Karpas-422 (cell line): ENCODE data around the gene SNUPN. TPM values are rescaled to one million over a fixed set of nuclear protein-coding genes. Genes with fewer than 3 reads are reported as not detected.
"Not testable (repeated sequence)": the region's sequence is repeated elsewhere in the genome, so short reads cannot be mapped to it uniquely, and the experiment has no call there.

Source experiments
- DNase-seq: peaks from one replicate; pipeline ENCODE4 v3.0.0-alpha.2; 2015
- H2AFZ ChIP-seq: fragments of 200-600 bp; sonication (generic); 2 replicates; pipeline ENCODE4 v1.6.1; 2014; ENCODE audit warnings: antibody characterized with exemption, low read length, mixed read lengths
- H3K27ac ChIP-seq: fragments of 200-600 bp; sonication (generic); 2 replicates; pipeline ENCODE4 v1.5.1; 2014; ENCODE audit warnings: mild to moderate bottlenecking, low read length, moderate library complexity
- H3K27me3 ChIP-seq: fragments of 200-600 bp; sonication (generic); 2 replicates; pipeline ENCODE4 v1.6.1; 2014; ENCODE audit warnings: low read length, mixed read lengths
- H3K36me3 ChIP-seq: fragments of 200-600 bp; sonication (generic); 2 replicates; pipeline ENCODE4 v1.6.1; 2014; ENCODE audit warnings: low read length, mixed read lengths; ENCODE audit not compliant: insufficient read depth
- H3K4me1 ChIP-seq: fragments of 200-600 bp; sonication (generic); 2 replicates; pipeline ENCODE4 v1.6.1; 2014; ENCODE audit warnings: mild to moderate bottlenecking, low read length, mixed read lengths
- H3K4me2 ChIP-seq: fragments of 200-600 bp; sonication (generic); 2 replicates; pipeline ENCODE4 v1.6.1; 2014; ENCODE audit warnings: low read length, low read depth, mild to moderate bottlenecking; ENCODE audit not compliant: poor library complexity, severe bottlenecking
- H3K4me3 ChIP-seq: fragments of 200-600 bp; sonication (generic); 2 replicates; pipeline ENCODE4 v1.5.1; 2014; ENCODE audit warnings: mild to moderate bottlenecking, antibody characterized with exemption, low read length, mixed read lengths
- H3K79me2 ChIP-seq: fragments of 200-600 bp; sonication (generic); 2 replicates; pipeline ENCODE4 v1.6.1; 2014; ENCODE audit warnings: mild to moderate bottlenecking, low read length, mixed read lengths
- H3K9ac ChIP-seq: fragments of 200-600 bp; sonication (generic); 2 replicates; pipeline ENCODE4 v1.6.0; 2014; ENCODE audit warnings: low read length
- H3K9me2 ChIP-seq: fragments of 200-600 bp; sonication (generic), shearing (Covaris generic); replicated peaks from 2 replicates; pipeline ENCODE4 v1.6.0; 2014; ENCODE audit warnings: mild to moderate bottlenecking, low read length, moderate library complexity; ENCODE audit not compliant: insufficient read depth
- H3K9me3 ChIP-seq: fragments of 300-700, 200-600 bp; sonication (generic); 2 replicates; pipeline ENCODE4 v1.6.1; 2014; ENCODE audit warnings: low read length, mixed read lengths
- H4K20me1 ChIP-seq: fragments of 200-600 bp; sonication (generic); 2 replicates; pipeline ENCODE4 v1.6.1; 2014; ENCODE audit warnings: mild to moderate bottlenecking, antibody characterized with exemption, low read length, low read depth; ENCODE audit not compliant: insufficient read depth
- total RNA-seq: library from RNA; depleted of rRNA; stranded (reverse); fragments of >200 nt; shearing (Covaris generic); gene quantifications from 2 replicates; pipeline ENCODE4 v1.2.3, GENCODE V29; 2014; ENCODE audit warnings: low replicate concordance

Gene SNUPN
- total RNA-seq, 1 experiment from 2014 or later = 18.9 TPM

- Histone ChIP-seq H4K20me1 (no peaks in the 10 kb centered on the region), H2AFZ (no peak overlapping the region), H3K79me2 (no peaks in the 10 kb centered on the region), H3K4me1 (no peaks in the 10 kb centered on the region), H3K9ac (no peak overlapping the region), H3K27ac (no peak overlapping the region), H3K27me3 (no peaks in the 10 kb centered on the region), H3K9me2 (no peaks in the 10 kb centered on the region), H3K9me3 (no peaks in the 10 kb centered on the region), H3K4me2 (no peak overlapping the region), H3K4me3 (no peak overlapping the region), H3K36me3 (peaks cover 29% of the 10 kb centered on the region)
- DNase-seq = no peak
Measured at GRCh38 chr15:75598361-75598760, 27.2 kb downstream of the SNUPN start.

- Histone ChIP-seq H3K36me3 (peaks cover 29% of the 10 kb centered on the region), H3K9me2 (no peaks in the 10 kb centered on the region), H3K4me2 (no peak overlapping the region), H3K27ac (no peak overlapping the region), H3K4me3 (no peak overlapping the region), H3K79me2 (no peaks in the 10 kb centered on the region), H4K20me1 (no peaks in the 10 kb centered on the region), H3K4me1 (no peaks in the 10 kb centered on the region), H3K9ac (no peak overlapping the region), H3K27me3 (no peaks in the 10 kb centered on the region), H2AFZ (no peak overlapping the region), H3K9me3 (no peaks in the 10 kb centered on the region)
- peak; percentile 76 for DNase-seq
Measured at GRCh38 chr15:75597667-75598341, 27.7 kb downstream of the SNUPN start.

- Histone ChIP-seq H3K9me3 (no peaks in the 10 kb centered on the region), H3K9me2 (no peaks in the 10 kb centered on the region), H3K36me3 (peaks cover 29% of the 10 kb centered on the region), H2AFZ (no peak overlapping the region), H3K79me2 (no peaks in the 10 kb centered on the region), H3K27ac (no peak overlapping the region), H3K27me3 (no peaks in the 10 kb centered on the region), H4K20me1 (no peaks in the 10 kb centered on the region), H3K4me3 (no peak overlapping the region), H3K4me2 (no peak overlapping the region), H3K9ac (no peak overlapping the region), H3K4me1 (no peaks in the 10 kb centered on the region)
- no peak for DNase-seq
Measured at GRCh38 chr15:75596703-75597345, 28.7 kb downstream of the SNUPN start.

- H2AFZ ChIP-seq = no peak overlapping the region
- peaks cover 24% of the 10 kb centered on the region for H3K36me3 ChIP-seq
- no peaks in the 10 kb centered on the region for H3K79me2 ChIP-seq
- no peaks in the 10 kb centered on the region for H3K4me1 ChIP-seq
- H3K9me2 ChIP-seq = no peaks in the 10 kb centered on the region
- no peak overlapping the region for H3K9ac ChIP-seq
- no peak overlapping the region for H3K4me3 ChIP-seq
- H3K27me3 ChIP-seq = no peaks in the 10 kb centered on the region
- H3K4me2 ChIP-seq = no peak overlapping the region
- H4K20me1 ChIP-seq = no peaks in the 10 kb centered on the region
- DNase-seq = no peak
- H3K27ac ChIP-seq = no peak overlapping the region
- H3K9me3 ChIP-seq = no peaks in the 10 kb centered on the region
Measured at GRCh38 chr15:75594276-75594675, 31.2 kb downstream of the SNUPN start.

GRCh38 chr15:75591655-75592364, 33.7 kb downstream of the SNUPN start:
- no peak overlapping the region for H3K4me2 ChIP-seq
- no peak overlapping the region for H2AFZ ChIP-seq
- no peaks in the 10 kb centered on the region for H3K9me2 ChIP-seq
- H3K9me3 ChIP-seq = no peaks in the 10 kb centered on the region
- peaks cover 5% of the 10 kb centered on the region; the same call in 1 of the 2 replicates for H3K36me3 ChIP-seq
- H3K27ac ChIP-seq = no peak overlapping the region
- H3K4me3 ChIP-seq = no peak overlapping the region
- H3K9ac ChIP-seq = no peak overlapping the region
- no peaks in the 10 kb centered on the region for H3K4me1 ChIP-seq
- H3K27me3 ChIP-seq = no peaks in the 10 kb centered on the region
- H3K79me2 ChIP-seq = no peaks in the 10 kb centered on the region
- H4K20me1 ChIP-seq = no peaks in the 10 kb centered on the region
- DNase-seq = no peak

GRCh38 chr15:75590239-75590638, 35.3 kb downstream of the SNUPN start:
- H3K4me2 ChIP-seq = no peak overlapping the region
- no peaks in the 10 kb centered on the region for H4K20me1 ChIP-seq
- no peak overlapping the region for H3K9ac ChIP-seq
- H3K9me3 ChIP-seq = no peaks in the 10 kb centered on the region
- H3K36me3 ChIP-seq = no peaks in the 10 kb centered on the region
- no peaks in the 10 kb centered on the region for H3K79me2 ChIP-seq
- no peak overlapping the region for H3K4me3 ChIP-seq
- DNase-seq = no peak
- H3K27ac ChIP-seq = no peak overlapping the region
- no peaks in the 10 kb centered on the region for H3K9me2 ChIP-seq
- H2AFZ ChIP-seq = no peak overlapping the region
- no peaks in the 10 kb centered on the region for H3K27me3 ChIP-seq
- H3K4me1 ChIP-seq = no peaks in the 10 kb centered on the region

- Histone ChIP-seq H3K4me2 (no peak overlapping the region), H3K27me3 (no peaks in the 10 kb centered on the region), H2AFZ (no peak overlapping the region), H3K9me2 (no peaks in the 10 kb centered on the region), H3K27ac (no peak overlapping the region), H4K20me1 (no peaks in the 10 kb centered on the region), H3K9me3 (no peaks in the 10 kb centered on the region), H3K79me2 (no peaks in the 10 kb centered on the region), H3K4me1 (no peaks in the 10 kb centered on the region), H3K4me3 (no peak overlapping the region), H3K36me3 (no peaks in the 10 kb centered on the region), H3K9ac (no peak overlapping the region)
- no peak for DNase-seq
Measured at GRCh38 chr15:75589071-75589470, 36.5 kb downstream of the SNUPN start.

GRCh38 chr15:75586422-75586821, 39.1 kb downstream of the SNUPN start:
- DNase-seq, H4K20me1 ChIP-seq, H3K9ac ChIP-seq, H3K79me2 ChIP-seq, H3K4me3 ChIP-seq, H3K4me1 ChIP-seq, H3K27me3 ChIP-seq, H3K36me3 ChIP-seq, H2AFZ ChIP-seq, H3K4me2 ChIP-seq, H3K9me3 ChIP-seq, H3K27ac ChIP-seq, H3K9me2 ChIP-seq: not testable (repeated sequence)
